Nephron (organoid): ENCODE results near the gene BNIP5.

Experiments used
- H3K27ac Mint-ChIP-seq, 3 experiments: 2 replicates each; pipeline ENCODE4 v1.8.0; 2020; ENCODE audit warnings: mixed read lengths in 3 of 3, mild to moderate bottlenecking in 2 of 3, moderate library complexity in 1 of 3
- H3K27me3 Mint-ChIP-seq: 2 replicates; pipeline ENCODE4 v1.8.0; 2021; ENCODE audit warnings: low read depth, mild to moderate bottlenecking, moderate library complexity, mixed read lengths
- H3K36me3 Mint-ChIP-seq: 2 replicates; pipeline ENCODE4 v1.8.0; 2020; ENCODE audit warnings: low read depth, mixed read lengths
- H3K4me1 Mint-ChIP-seq: 2 replicates; pipeline ENCODE4 v1.8.0; 2020; ENCODE audit warnings: mixed read lengths
- H3K4me3 Mint-ChIP-seq, 3 experiments: 2 replicates each; pipeline ENCODE4 v1.8.0; 2020; ENCODE audit warnings: mild to moderate bottlenecking in 3 of 3, mixed read lengths in 3 of 3, moderate library complexity in 2 of 3
- H3K9me3 Mint-ChIP-seq: 2 replicates; pipeline ENCODE4 v1.8.0; 2020; ENCODE audit warnings: mixed read lengths
- TF ChIP-seq, protein P1 (sequence below), 3 experiments: fragments of 200-600 bp; sonication (generic); IDR thresholded peaks; one replicate each; pipeline ENCODE4 v1.5.0; 2021; ENCODE audit warnings: antibody characterized with exemption in 3 of 3; ENCODE audit not compliant: unreplicated experiment in 3 of 3

Gene BNIP5

DNA sequence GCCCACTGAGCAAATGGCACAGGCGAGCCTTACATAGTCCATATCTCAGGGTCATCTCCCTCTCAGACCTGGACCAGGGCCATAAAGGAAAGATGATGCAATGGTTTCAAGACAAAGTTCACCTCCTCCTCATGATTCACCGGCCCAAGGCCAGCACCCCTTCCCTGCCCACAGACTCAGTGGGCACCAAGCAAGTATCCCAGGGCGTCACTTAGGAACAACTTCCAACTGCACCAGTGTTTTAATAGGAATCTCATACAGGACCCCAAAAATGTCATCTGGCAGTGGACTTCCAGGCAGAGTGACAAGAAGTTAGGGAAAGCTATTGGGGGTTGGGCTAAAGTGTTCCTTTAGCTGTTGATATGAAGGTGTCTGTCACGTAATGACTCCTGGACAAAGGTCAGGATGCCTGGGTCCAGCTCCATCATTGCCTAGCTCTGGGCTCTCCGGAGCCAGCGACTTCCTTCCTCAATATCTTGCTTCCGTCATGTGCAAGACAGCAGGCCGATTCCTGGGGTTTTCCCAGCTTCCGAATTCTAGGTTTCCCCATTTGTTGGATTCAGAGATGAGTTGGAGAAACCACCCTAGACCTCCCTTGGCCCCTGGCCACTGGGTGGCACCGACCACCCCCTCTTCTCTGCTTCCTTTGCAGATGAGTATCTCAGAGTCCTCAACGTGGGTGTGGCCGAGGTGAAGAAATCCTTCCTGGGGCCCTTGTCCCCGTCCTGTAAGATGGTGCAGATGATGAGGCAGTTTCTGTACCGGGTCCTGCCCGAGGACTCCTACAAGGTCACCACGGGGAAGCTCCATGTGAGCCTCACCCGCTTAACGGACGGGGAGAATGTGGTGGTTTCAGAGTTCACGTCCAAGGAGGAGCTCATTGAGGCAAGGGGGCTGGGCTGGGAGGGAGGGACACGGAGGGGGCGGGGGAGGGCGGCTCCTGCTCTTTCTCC is 45.7 kb downstream of the BNIP5 start:
- peaks cover 42% of the 10 kb centered on the region for H3K27me3 Mint-ChIP-seq
- TF ChIP-seq, protein P1, sequence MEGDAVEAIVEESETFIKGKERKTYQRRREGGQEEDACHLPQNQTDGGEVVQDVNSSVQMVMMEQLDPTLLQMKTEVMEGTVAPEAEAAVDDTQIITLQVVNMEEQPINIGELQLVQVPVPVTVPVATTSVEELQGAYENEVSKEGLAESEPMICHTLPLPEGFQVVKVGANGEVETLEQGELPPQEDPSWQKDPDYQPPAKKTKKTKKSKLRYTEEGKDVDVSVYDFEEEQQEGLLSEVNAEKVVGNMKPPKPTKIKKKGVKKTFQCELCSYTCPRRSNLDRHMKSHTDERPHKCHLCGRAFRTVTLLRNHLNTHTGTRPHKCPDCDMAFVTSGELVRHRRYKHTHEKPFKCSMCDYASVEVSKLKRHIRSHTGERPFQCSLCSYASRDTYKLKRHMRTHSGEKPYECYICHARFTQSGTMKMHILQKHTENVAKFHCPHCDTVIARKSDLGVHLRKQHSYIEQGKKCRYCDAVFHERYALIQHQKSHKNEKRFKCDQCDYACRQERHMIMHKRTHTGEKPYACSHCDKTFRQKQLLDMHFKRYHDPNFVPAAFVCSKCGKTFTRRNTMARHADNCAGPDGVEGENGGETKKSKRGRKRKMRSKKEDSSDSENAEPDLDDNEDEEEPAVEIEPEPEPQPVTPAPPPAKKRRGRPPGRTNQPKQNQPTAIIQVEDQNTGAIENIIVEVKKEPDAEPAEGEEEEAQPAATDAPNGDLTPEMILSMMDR (IDR thresholded peaks at IDR 0.05; ENCODE audit: unreplicated experiment in 3 of 3) = no peak
- H3K4me3 Mint-ChIP-seq = no peak overlapping the region
- H3K9me3 Mint-ChIP-seq = no peaks in the 10 kb centered on the region
- H3K27ac Mint-ChIP-seq = no peak overlapping the region
- no peaks in the 10 kb centered on the region for H3K4me1 Mint-ChIP-seq
- no peaks in the 10 kb centered on the region for H3K36me3 Mint-ChIP-seq

DNA sequence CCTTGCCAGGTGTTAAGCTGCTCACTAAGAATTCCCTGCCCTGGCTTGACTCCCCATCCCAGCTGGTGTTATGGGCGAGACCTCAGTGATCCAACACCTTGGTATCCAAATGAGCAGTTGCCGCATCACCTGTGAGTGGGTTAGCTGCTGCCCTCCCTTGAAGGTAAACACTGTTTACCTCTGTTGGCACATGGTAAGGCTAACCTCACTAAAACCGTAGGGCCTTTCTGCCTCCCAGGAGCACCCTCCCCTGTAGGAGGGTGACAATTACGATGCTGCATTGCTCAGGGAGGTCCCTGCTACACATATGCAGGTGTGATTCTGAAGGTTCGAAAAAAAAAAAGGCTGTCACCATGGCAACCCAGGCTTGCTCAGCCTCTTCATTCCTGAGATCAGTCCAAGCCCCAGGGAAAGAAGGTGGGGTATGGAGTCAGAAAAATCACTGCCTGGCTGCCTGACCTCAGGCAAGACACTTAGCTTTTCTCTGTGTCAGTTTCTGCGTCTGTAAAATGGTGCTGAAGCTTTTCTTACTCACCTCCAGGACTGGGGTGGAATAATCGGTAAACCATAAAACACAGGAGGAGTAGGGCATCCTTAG is 47.3 kb downstream of the BNIP5 start:
- Mint-ChIP-seq H3K27me3 (peaks cover 49% of the 10 kb centered on the region), H3K4me1 (no peaks in the 10 kb centered on the region), H3K27ac (no peak overlapping the region), H3K9me3 (no peaks in the 10 kb centered on the region), H3K4me3 (no peak overlapping the region), H3K36me3 (no peaks in the 10 kb centered on the region)
- TF ChIP-seq, protein P1 (IDR thresholded peaks at IDR 0.05; ENCODE audit: unreplicated experiment in 3 of 3) = no peak

DNA sequence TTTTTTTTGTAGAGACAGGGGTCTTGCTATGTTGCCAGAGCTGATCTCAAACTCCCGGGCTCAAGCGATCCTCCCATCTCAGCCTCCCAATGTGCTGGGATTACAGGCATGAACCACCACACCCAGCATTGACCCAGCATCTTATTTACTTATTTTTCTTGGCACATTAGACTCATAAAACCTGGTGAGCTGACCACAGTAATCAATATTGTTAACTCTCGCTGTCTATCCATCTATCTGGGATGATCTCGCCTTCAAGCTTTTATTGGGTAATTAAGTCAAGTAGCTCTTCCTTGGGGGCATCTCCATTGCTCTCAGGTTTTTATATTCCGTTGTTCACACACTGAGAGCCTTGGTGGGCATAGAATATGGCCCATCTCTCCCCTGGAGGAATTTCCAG is 49.8 kb downstream of the BNIP5 start:
- Mint-ChIP-seq H3K4me3 (no peak overlapping the region), H3K9me3 (no peaks in the 10 kb centered on the region), H3K4me1 (no peaks in the 10 kb centered on the region), H3K27ac (no peak overlapping the region), H3K27me3 (peaks cover 69% of the 10 kb centered on the region), H3K36me3 (no peaks in the 10 kb centered on the region)
- TF ChIP-seq, protein P1 (IDR thresholded peaks at IDR 0.05; ENCODE audit: unreplicated experiment in 3 of 3) = no peak

DNA sequence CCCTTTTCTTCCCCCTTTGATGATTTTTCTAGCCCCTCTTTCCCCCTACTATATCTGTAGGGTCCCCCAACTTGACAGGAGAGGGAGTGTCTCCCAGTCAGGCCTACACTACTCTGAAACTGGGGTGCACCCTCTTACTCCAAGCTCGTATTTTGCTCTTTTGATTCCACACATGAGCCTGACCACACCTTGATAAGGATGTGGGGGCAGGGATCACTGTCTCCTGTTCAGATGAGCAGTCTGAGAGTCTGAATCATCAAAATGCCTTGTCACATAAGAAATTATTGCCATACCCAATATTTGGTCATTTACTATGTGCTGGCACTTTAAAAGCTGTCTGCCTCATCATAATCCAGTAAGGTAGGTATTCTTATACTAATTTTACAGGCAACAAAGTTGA is 50.9 kb downstream of the BNIP5 start:
- no peaks in the 10 kb centered on the region for H3K9me3 Mint-ChIP-seq
- no peak overlapping the region for H3K27ac Mint-ChIP-seq
- H3K36me3 Mint-ChIP-seq = no peaks in the 10 kb centered on the region
- no peaks in the 10 kb centered on the region for H3K4me1 Mint-ChIP-seq
- peaks cover 79% of the 10 kb centered on the region for H3K27me3 Mint-ChIP-seq
- TF ChIP-seq, protein P1 (IDR thresholded peaks at IDR 0.05; ENCODE audit: unreplicated experiment in 3 of 3) = no peak
- H3K4me3 Mint-ChIP-seq = no peak overlapping the region

DNA sequence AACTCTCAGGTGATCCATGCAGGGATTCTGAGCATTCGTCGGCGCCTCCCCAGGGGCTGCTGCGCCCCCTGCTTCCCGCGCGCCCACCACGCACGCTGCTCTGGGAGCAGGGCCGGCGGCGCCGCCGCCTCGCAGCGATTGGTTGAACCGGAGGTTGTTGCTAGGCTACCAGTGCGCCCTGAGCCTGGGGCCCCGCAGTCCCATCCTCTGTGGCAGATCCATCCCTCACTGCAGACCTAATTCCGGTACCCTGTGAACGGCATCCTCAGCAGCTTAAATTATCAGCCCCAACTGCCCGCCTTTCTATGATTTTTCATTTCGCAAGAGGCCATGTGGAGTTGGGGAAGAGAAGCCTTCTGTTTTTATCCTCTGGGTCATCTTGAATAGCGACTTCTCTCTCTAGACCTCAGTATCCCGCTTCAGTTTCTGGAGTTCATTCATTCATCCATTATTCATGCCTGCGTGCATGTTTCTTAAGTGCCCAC is 51.5 kb downstream of the BNIP5 start:
- Mint-ChIP-seq H3K27ac (no peak overlapping the region), H3K36me3 (no peaks in the 10 kb centered on the region), H3K27me3 (peaks cover 77% of the 10 kb centered on the region), H3K4me1 (no peaks in the 10 kb centered on the region), H3K4me3 (no peak overlapping the region), H3K9me3 (no peaks in the 10 kb centered on the region)
- TF ChIP-seq, protein P1 (IDR thresholded peaks at IDR 0.05; ENCODE audit: unreplicated experiment in 3 of 3) = no peak
